Measurements from ENCODE around the gene CFAP299.

DNA sequence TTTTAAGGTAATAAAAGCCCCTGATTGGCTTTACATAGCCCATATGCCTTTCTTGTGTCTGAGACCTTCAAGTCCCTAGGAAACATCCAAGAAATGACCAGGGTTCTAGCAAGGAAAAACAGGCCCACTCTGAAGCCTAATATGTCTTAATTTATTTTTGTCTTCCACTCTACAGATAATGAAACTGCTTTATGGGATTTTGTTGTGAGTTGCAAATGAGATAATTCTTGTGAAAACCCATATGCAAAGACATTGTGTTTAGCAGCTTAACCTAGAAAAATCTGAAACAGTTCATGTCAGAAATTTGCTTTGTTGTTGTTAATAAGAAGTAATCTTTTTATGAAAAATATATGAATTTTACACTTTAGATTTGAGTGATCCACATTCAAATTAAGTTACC lies 504.3 kb downstream of the CFAP299 start:
- TF ChIP-seq EZH2 (IDR thresholded peaks at IDR 0.05; ENCODE audit: borderline replicate concordance) (no peak), EZH2phosphoT487 (IDR thresholded peaks at IDR 0.05; ENCODE audit: low read depth, severe bottlenecking, unreplicated experiment) (no peak)
- TF ChIP-seq, protein P1, sequence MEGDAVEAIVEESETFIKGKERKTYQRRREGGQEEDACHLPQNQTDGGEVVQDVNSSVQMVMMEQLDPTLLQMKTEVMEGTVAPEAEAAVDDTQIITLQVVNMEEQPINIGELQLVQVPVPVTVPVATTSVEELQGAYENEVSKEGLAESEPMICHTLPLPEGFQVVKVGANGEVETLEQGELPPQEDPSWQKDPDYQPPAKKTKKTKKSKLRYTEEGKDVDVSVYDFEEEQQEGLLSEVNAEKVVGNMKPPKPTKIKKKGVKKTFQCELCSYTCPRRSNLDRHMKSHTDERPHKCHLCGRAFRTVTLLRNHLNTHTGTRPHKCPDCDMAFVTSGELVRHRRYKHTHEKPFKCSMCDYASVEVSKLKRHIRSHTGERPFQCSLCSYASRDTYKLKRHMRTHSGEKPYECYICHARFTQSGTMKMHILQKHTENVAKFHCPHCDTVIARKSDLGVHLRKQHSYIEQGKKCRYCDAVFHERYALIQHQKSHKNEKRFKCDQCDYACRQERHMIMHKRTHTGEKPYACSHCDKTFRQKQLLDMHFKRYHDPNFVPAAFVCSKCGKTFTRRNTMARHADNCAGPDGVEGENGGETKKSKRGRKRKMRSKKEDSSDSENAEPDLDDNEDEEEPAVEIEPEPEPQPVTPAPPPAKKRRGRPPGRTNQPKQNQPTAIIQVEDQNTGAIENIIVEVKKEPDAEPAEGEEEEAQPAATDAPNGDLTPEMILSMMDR (IDR thresholded peaks at IDR 0.05; ENCODE audit: poor library complexity): no peak
